ENCODE data around the gene ZNF496.

ZNF496 gene

GRCh38 chr1:247326411-247327130 is 5.1 kb downstream of the ZNF496 start:
- DNase-seq, result no peak

- DNase-seq, result no peak
Observed at GRCh38 chr1:247324923-247325322, 6.7 kb downstream of the ZNF496 start.

- DNase-seq, result no peak
Observed at GRCh38 chr1:247324204-247324787, 7.4 kb downstream of the ZNF496 start.

DNA sequence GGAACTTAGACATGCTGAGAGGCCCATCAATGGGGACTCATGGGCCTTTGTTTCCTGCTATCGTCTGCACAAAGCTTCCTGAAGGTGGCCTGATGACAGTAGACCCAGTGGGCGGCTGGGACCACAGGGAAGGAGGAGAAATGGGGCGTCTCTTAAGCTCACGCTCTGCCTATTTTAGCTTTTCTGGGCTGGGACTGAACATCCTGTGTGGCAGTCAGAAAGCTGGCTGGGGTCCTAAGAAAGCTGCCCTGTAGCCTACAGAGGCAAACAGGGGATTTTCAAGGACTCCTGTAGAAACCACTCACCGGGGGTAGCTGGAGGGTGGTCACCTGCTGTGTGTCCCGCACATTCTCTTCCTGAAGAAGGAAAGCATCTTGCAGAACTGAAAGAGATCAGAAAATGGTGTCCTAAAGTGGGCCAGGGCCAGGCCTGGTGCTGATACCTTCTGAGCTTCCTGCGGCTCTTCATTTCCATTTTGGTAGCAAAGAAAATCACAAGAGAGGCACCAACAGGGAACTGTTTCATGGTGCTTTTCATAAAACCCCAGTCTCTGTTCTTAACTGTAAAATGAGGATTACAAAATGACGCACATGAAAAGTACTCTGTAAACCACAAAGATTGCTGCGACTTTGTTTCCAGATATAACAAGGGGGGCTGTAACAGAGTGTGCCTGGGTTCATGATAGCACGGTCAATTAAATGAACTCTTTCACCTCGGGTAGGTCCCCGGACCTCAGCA is 8.6 kb downstream of the ZNF496 start:
- no peak for DNase-seq

- no peak for DNase-seq
Observed at GRCh38 chr1:247322442-247322841, 9.2 kb downstream of the ZNF496 start.

- no peak for DNase-seq
Observed at GRCh38 chr1:247317702-247318101, 14.0 kb downstream of the ZNF496 start.

- DNase-seq, result no peak
Observed at GRCh38 chr1:247316590-247317197, 15.0 kb downstream of the ZNF496 start.

GRCh38 chr1:247304031-247304430 is 27.6 kb downstream of the ZNF496 start:
- DNase-seq, result no peak

DNA sequence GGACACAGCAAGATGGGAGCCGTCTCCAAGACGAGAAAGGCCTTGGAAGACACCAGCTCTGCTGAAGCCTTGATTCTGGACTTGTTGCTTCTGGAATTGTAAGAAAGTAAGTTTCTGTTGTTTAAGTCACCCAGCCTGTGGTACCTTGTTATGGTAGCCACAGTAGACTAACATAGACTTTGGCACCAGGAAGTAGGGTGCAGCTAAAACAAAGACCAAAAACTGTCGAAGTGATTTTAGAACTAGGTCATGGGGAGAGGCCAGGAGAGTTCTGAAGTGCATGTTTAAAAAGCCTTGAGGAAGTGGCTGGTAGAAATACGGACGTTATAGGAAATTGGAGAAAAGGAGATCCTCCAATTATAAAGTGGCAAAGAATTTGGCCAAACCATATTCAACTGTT is 28.5 kb downstream of the ZNF496 start:
- DNase-seq, result no peak

DNA sequence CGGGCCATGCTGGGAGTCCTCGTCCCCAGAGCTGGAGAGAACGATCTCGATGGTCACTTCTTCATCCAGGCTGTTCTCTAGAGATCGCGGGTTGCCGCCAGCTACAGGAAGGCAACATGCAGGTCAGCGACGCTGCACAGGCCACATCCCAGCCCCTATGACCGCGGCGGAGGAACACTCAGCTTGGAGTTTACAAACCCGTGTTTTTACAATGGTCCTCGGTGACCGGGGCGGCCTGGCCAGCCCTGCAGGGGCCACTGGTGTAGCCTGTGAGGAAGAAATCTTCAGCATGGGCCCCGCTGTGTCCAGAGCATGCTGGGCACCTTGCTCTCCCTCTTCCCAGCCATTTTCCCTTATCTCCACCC is 30.5 kb downstream of the ZNF496 start:
- DNase-seq, result no peak

- DNase-seq, result no peak
Observed at GRCh38 chr1:247300491-247301175, 31.0 kb downstream of the ZNF496 start.

DNA sequence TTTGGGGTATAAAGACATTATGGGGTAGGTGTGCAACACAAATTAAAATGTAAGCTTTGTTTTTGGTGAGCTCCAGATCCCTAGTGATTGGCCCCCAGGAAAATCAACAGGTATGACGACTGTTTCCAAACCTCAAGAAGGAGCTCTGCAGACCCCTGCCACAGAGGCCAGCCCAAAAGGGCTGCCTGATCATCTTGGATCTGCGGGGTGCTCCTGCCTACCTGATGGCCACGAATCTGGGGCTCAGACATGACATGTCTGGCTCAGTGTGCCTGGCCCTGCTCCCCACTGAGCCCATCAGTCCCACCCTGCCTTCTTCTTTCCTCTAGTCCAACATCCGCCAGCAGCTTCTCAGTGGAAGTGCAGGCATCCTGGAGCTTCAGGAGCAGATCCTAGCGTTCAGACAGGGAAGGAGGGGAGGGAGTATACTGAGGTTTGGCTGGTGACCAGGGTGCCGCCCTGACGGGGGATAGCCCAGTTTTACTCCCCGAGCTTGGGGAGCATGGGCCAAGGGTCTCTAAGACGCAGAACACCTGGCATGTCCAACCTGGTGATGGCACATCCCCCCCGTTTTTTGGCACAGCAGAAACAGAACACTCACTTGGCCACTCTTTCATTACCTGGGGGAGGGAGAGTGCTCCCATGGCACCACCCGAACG is 31.8 kb downstream of the ZNF496 start:
- DNase-seq, result no peak

DNA sequence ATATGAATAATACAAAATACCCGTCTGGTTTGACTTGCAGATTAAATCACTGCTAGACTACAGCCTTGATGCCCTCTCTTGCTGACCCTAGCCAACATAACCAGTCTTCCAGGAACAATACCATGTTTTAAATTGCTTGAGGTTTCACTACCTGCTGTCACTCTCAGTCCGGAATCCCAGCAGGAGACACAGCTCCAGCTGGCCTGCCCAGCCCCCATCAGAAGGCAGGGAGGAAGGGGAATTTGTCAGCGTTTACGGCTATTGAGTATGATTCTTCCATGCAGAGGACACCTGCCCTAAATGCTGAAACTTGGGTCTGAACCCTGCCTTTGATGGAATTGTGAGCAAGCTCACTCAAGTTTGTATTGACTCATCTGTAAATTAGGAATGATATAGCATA is 33.0 kb downstream of the ZNF496 start:
- no peak for DNase-seq

DNA sequence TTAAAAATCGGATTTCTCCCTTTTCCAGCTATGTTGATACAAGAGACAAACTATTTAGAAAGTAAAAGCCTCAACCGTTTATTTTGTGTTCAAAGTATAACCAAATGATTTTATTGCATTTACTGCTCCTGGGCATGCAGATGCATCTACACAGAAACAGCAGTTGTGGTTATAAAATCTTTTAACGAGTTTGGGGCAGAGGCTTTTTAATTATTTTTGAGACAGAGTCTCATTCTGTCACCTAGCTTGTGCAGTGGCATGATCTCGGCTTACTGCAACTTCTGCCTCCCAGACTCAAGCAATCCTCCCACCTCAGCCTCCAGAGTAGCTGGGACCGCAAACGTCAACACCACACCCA is 33.6 kb downstream of the ZNF496 start:
- DNase-seq, result no peak

- DNase-seq, result no peak
Observed at GRCh38 chr1:247297263-247298123, 34.2 kb downstream of the ZNF496 start.

DNA sequence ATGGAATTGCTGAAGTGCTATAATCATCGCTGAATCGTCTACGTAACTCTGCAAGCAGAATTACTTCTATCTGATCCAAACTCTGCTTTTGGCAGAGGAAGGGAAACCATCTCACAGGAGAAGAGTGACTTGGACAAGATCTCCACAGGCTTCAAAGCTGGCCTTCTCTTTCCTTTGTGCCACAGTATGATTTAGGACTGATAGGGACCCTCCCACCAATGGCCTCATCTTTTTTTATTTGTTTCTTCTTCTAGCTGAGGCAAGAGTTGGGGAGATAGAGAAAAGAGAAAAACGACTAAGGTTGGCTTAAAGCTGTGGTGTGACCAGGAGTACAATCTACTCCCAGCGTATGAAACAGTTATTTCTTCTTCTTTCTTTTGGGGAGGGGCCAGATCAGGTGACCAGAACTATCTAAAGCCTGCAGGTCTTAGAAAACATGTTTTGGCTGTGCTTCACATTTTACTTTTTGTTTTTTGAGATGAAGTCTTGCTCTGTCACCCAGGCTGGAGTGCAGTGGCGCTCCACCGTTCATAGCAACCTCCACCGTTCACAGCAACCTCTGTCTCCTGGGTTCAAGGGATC is 35.0 kb downstream of the ZNF496 start:
- DNase-seq, result no peak

DNA sequence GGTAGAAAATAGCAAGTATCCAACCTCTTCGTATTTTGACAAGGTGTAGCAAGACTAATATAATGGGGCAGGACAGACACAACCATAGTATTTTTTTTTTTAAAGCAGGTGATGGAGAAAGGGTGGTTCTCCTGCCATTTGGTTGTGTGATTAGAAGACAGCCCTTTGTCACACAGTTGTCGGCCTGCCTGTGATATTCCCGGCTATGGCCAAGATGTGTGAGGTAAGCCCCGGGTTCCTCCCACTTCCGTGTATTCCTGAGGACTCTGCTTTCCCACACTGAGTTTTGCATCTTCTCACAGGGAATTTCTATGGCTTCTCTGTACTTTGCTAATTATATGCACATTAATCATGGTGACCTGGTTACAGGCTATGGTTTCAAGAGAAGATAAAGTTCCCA is 35.9 kb downstream of the ZNF496 start:
- no peak for DNase-seq

DNA sequence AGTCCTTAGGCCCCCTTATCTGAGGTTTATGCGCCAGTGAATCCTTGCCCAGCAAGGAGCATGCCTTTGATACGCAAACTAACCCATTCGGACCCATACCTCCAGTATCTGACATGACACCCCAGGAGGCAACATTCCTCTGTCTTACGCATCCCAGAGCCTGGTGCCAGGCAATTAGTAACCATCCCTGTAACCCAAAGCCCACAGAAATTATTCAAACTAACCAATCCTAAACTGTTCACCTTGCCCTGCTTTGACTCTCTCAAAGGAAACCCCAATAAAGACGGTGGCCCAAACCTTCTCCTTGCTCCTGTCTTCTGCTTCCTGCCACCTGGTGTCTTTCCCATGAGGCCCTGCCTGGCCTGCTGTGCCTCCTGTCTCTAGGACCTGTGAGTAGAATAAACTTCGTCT is 36.4 kb downstream of the ZNF496 start:
- no peak for DNase-seq

- no peak for DNase-seq
Observed at GRCh38 chr1:247294282-247294681, 37.4 kb downstream of the ZNF496 start.

DNA sequence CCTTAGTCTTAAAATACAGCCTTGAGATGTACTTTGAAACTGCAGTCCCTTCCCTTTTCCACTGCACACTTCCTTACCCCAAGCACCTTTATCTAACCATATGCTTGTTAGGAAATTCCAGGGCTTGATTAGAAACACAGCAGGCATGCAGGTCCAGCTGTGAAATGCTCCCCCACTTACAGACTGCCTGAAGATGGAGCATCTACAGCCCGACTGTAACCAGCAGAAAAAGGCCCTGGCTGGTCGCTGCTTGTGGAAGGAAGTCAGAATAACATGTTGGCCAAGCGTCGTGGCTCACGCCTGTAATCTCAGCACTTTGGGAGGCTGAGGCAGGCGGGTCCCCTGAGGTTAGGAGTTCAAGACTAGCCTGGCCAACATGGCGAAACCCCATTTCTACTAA is 38.6 kb downstream of the ZNF496 start:
- DNase-seq, result no peak

- DNase-seq, result no peak
Observed at GRCh38 chr1:247291833-247292561, 39.7 kb downstream of the ZNF496 start.
